ENCODE data around the gene PADI4.

Gene PADI4

GRCh38 chr1:17273096-17273495 lies 34.9 kb upstream of the PADI4 start:
- Histone ChIP-seq H3K36me3 (ENCODE audit: control insufficient read depth in 2 of 2, insufficient read depth in 1 of 2, low read length in 2 of 2) (no peaks in the 10 kb centered on the region), H3K4me3 (ENCODE audit: low read depth, low read length) (no peak overlapping the region), H3K27ac (ENCODE audit: extremely low read depth, low read depth, low read length) (no peak overlapping the region), H3K4me1 (ENCODE audit: control insufficient read depth, insufficient read depth, low read length) (no peaks in the 10 kb centered on the region), H3K9me3 (ENCODE audit: control insufficient read depth, insufficient read depth, low read depth, low read length) (no peaks in the 10 kb centered on the region)
- TF ChIP-seq ZNF37A (tag by site-specific recombination; IDR thresholded peaks at IDR 0.05) (no peak), ZNF514 (tag by site-specific recombination; IDR thresholded peaks at IDR 0.05) (no peak), GLI2 (tag by site-specific recombination; IDR thresholded peaks at IDR 0.05; ENCODE audit: borderline replicate concordance, low read depth) (no peak), ZNF248 (tag by site-specific recombination; IDR thresholded peaks at IDR 0.05) (no peak), ZNF621 (tag by site-specific recombination; IDR thresholded peaks at IDR 0.05) (no peak), ZFHX2 (tag by site-specific recombination; conservative IDR thresholded peaks at IDR 0.05) (no peak), ZNF596 (tag by site-specific recombination; IDR thresholded peaks at IDR 0.05) (no peak), ZNF404 (tag by site-specific recombination; IDR thresholded peaks at IDR 0.05) (no peak), ZNF580 (tag by site-specific recombination; IDR thresholded peaks at IDR 0.05) (no peak), ZNF350 (tag by site-specific recombination; IDR thresholded peaks at IDR 0.05) (no peak), ZNF664 (tag by site-specific recombination; IDR thresholded peaks at IDR 0.05) (no peak), ZNF768 (tag by site-specific recombination; IDR thresholded peaks at IDR 0.05) (no peak), ZNF623 (tag by site-specific recombination; IDR thresholded peaks at IDR 0.05) (no peak), ZNF10 (tag by site-specific recombination; IDR thresholded peaks at IDR 0.05) (no peak), ZNF776 (tag by site-specific recombination; IDR thresholded peaks at IDR 0.05; ENCODE audit: borderline replicate concordance) (no peak)
- TF ChIP-seq, protein P1, sequence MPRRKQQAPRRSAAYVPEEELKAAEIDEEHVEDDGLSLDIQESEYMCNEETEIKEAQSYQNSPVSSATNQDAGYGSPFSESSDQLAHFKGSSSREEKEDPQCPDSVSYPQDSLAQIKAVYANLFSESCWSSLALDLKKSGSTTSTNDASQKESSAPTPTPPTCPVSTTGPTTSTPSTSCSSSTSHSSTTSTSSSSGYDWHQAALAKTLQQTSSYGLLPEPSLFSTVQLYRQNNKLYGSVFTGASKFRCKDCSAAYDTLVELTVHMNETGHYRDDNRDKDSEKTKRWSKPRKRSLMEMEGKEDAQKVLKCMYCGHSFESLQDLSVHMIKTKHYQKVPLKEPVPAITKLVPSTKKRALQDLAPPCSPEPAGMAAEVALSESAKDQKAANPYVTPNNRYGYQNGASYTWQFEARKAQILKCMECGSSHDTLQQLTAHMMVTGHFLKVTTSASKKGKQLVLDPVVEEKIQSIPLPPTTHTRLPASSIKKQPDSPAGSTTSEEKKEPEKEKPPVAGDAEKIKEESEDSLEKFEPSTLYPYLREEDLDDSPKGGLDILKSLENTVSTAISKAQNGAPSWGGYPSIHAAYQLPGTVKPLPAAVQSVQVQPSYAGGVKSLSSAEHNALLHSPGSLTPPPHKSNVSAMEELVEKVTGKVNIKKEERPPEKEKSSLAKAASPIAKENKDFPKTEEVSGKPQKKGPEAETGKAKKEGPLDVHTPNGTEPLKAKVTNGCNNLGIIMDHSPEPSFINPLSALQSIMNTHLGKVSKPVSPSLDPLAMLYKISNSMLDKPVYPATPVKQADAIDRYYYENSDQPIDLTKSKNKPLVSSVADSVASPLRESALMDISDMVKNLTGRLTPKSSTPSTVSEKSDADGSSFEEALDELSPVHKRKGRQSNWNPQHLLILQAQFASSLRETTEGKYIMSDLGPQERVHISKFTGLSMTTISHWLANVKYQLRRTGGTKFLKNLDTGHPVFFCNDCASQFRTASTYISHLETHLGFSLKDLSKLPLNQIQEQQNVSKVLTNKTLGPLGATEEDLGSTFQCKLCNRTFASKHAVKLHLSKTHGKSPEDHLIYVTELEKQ (tag by site-specific recombination; IDR thresholded peaks at IDR 0.05; ENCODE audit: borderline replicate concordance), result no peak
- ChIA-PET CTCF (interaction anchor here (0.7 to 3.0 kb wide), 16 partner anchors 10 to 230 kb away, joined by 3 to 30 read pairs (median 6); partner anchors contain the start of gene PADI3), POLR2A (no interaction called here)

GRCh38 chr1:17274186-17275170 lies 33.5 kb upstream of the PADI4 start:
- ChIA-PET POLR2A (no interaction called here), CTCF (interaction anchor here (0.6 to 3.0 kb wide), 38 partner anchors 8 to 910 kb away, joined by 3 to 30 read pairs (median 4); partner anchors contain the start of gene PADI3)
- no peaks in the 10 kb centered on the region for H3K36me3 ChIP-seq (ENCODE audit: control insufficient read depth in 2 of 2, insufficient read depth in 1 of 2, low read length in 2 of 2)
- H3K4me3 ChIP-seq (ENCODE audit: low read depth, low read length), result no peak overlapping the region
- no peaks in the 10 kb centered on the region for H3K9me3 ChIP-seq (ENCODE audit: control insufficient read depth, insufficient read depth, low read depth, low read length)
- no peaks in the 10 kb centered on the region for H3K4me1 ChIP-seq (ENCODE audit: control insufficient read depth, insufficient read depth, low read length)
- H3K27ac ChIP-seq (ENCODE audit: extremely low read depth, low read depth, low read length), result no peak overlapping the region
- TF ChIP-seq KLF16 (tag by site-specific recombination; IDR thresholded peaks at IDR 0.05) (no peak), ZBTB10 (tag by site-specific recombination; IDR thresholded peaks at IDR 0.05) (no peak), ZNF23 (tag by site-specific recombination; IDR thresholded peaks at IDR 0.05; ENCODE audit: borderline replicate concordance) (no peak), ZNF600 (tag by site-specific recombination; IDR thresholded peaks at IDR 0.05) (0 out of 2 replicates have a peak, but pooled peaks have one; percentile 21), ZNF138 (tag by site-specific recombination; IDR thresholded peaks at IDR 0.05; ENCODE audit: borderline replicate concordance) (no peak), SCRT2 (tag by site-specific recombination; IDR thresholded peaks at IDR 0.05) (0 out of 2 replicates have a peak, but pooled peaks have one; percentile 24), MYNN (tag by site-specific recombination; IDR thresholded peaks at IDR 0.05; ENCODE audit: borderline replicate concordance) (no peak), ZNF701 (tag by site-specific recombination; IDR thresholded peaks at IDR 0.05) (no peak), ZNF776 (tag by site-specific recombination; IDR thresholded peaks at IDR 0.05; ENCODE audit: borderline replicate concordance) (no peak), TRIM28 (IDR thresholded peaks at IDR 0.05; ENCODE audit: borderline replicate concordance, low read length) (no peak), ZNF48 (tag by site-specific recombination; IDR thresholded peaks at IDR 0.05) (no peak), PBX3 (CRISPR knock-in tag; IDR thresholded peaks at IDR 0.05) (no peak)
